Lower leg skin (tissue), 4 donors: Measurements from ENCODE around the gene SYT2. TPM values are rescaled to one million over a fixed set of nuclear protein-coding genes. Genes with fewer than 3 reads are reported as not detected.

Source experiments
- DNase-seq, 2 donors: peaks; one replicate each; pipeline ENCODE4 v3.0.0-alpha.2; 2019; ENCODE audit warnings: low spot score in 2 of 2
- H3K4me3 ChIP-seq: fragments of 200-600 bp; sonication (generic); 2 replicates; pipeline ENCODE4 v1.5.1; 2017; ENCODE audit warnings: mild to moderate bottlenecking, low read depth; ENCODE audit not compliant: poor library complexity, severe bottlenecking
- CTCF ChIP-seq, 3 donors: fragments of 450-650 bp; IDR thresholded peaks; one replicate each; pipeline ENCODE4 v1.5.1; 2016; ENCODE audit warnings: antibody characterized with exemption in 3 of 3, mild to moderate bottlenecking in 3 of 3, moderate library complexity in 2 of 3
- POLR2A ChIP-seq, 2 donors: fragments of 450-650 bp; IDR thresholded peaks; one replicate each; pipeline ENCODE4 v1.6.1; 2016 to 2017; ENCODE audit warnings: antibody characterized with exemption in 2 of 2, mild to moderate bottlenecking in 1 of 2, moderate library complexity in 1 of 2
- WGBS, 2 donors: methylation state at CpG; one replicate each; pipeline ENCODE4 v1.1.5; 2018; 5-methylcytosine and 5-hydroxymethylcytosine counted together
- intact Hi-C: fragments of 100-400 bp; cut with DNase I; formaldehyde crosslinking; loops from one replicate; pipeline ENCODE4 v1.15.0; 2023; ENCODE audit warnings: low total_unique reads
- total RNA-seq, 4 donors: library from RNA; depleted of rRNA; stranded (reverse); fragments of >200 nt; gene quantifications; one replicate each; pipeline ENCODE4 v1.1.0, GENCODE V29; 2016

Gene SYT2
- total RNA-seq, 4 donors from 2014 or later = not detected

DNA sequence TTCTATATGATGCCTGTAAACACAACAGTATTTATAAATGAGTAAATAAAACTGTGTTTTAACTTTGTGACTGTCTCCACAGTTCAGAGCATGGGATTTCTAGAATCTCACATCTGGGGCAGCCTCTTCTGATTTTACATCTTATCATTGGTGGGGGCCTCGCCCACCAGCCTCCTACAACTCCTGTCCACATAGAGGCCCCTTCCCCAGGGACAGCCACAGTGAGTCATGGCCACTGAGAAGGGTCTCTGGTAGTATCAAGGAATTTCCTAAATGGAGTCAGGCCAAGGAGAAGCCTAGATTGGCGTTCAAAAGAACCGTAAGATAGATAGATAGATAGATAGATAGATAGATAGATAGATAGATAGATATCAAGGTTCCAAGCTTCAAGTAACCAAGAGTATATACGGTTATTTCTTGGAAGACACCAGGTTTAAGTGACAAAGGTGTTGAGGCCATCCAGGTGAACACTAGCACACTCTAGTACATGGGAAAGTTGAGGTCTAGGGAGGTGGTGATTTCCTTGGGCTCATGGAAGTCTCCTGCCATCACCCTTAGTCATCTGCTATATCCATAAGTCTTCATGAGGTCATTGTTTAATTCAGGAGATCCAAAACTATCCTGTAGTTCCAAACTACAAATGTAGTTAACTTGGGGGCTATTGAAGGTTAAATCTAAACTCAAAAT is 121.6 kb downstream of the SYT2 start:
- H3K4me3 ChIP-seq = no peak overlapping the region
- intact Hi-C loops = no loop called here
- DNase-seq = no peak
- TF ChIP-seq CTCF (IDR thresholded peaks at IDR 0.05) (no peak), POLR2A (IDR thresholded peaks at IDR 0.05) (no peak)
- 90 to 97% methylated on average over 4 of the region's 4 CpGs for WGBS, 2 donors

GRCh38 chr1:202587859-202588485 is 122.3 kb downstream of the SYT2 start:
- TF ChIP-seq POLR2A (IDR thresholded peaks at IDR 0.05) (no peak), CTCF (IDR thresholded peaks at IDR 0.05) (no peak)
- DNase-seq = no peak
- H3K4me3 ChIP-seq = no peak overlapping the region
- 54 to 61% methylated on average over 1 of the region's 1 CpG for WGBS, 2 donors
- intact Hi-C loops = no loop called here

DNA sequence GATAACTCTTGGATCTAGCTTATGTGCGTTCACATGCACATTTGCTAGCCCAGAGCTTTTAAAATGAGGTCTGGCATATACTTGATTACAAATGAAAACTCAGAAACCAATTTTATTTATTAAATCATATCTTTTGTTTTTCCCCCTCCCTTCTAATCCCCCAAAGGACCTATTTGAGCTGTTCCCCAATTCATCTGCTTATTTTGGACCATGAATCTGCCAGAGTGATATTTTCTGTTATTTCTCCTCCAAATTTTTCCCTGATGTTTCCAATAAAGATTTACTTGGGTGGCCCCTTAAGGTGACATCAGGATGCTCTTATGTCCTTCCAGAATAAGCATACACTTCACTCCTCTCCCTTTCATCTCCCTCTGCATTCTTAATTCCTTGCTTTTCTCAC is 123.4 kb downstream of the SYT2 start:
- H3K4me3 ChIP-seq = no peak overlapping the region
- intact Hi-C loops = no loop called here
- 74 to 78% methylated on average over 1 of the region's 1 CpG for WGBS, 2 donors

DNA sequence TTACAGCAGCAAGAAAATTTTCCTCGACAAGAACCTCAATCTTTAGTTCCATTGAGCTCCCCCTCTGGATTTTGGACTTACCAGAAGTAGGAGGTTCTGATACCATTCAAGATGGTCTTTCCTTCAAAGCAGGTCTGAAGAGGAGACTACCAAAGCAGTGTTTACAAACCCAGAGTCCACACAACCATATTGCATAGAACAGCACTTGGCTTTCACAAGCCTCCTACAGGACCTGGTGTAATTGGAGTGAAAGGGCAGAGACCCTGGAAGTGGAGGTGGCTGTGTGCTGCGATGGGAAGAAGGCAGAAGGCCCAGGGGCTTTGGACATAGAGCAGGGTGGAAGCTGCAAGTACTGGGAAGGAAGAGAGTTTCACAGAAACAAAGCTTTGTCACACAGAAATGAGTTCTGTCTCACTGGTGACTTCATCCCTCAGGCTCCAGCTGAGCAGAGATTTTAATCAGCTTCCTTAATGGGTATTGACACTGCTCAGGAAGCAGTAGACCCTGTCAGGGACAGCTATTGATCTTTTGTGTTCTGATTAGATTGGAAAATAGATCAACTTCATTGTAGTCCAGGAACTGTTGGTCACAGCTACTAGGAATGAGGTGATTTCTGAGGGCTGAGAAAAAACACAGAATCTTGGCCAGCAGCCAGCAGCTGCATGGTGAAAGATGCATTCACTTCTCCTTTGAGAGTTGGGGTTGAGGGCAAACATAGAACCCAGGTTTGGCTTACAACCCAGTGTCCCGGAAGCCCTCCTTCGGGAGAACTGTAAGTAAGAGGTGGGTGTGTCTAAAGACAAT is 124.0 kb downstream of the SYT2 start:
- DNase-seq = no peak
- H3K4me3 ChIP-seq = no peak overlapping the region
- WGBS, 2 donors = 47 to 54% methylated on average over 4 of the region's 4 CpGs
- TF ChIP-seq CTCF (IDR thresholded peaks at IDR 0.05) = no peak
- TF ChIP-seq POLR2A (IDR thresholded peaks at IDR 0.05) = no peak
- intact Hi-C loops = no loop called here

More for the DNA sequence above, 123.4 kb downstream of the SYT2 start:
- DNase-seq = no peak
- no peak for TF ChIP-seq CTCF (IDR thresholded peaks at IDR 0.05)
- TF ChIP-seq POLR2A (IDR thresholded peaks at IDR 0.05) = no peak

GRCh38 chr1:202585590-202585933 is 124.7 kb downstream of the SYT2 start:
- no peak for TF ChIP-seq CTCF (IDR thresholded peaks at IDR 0.05)
- TF ChIP-seq POLR2A (IDR thresholded peaks at IDR 0.05) = no peak

More at GRCh38 chr1:202585590-202585933, 124.7 kb downstream of the SYT2 start:
- intact Hi-C loops = no loop called here
- DNase-seq = no peak
- H3K4me3 ChIP-seq = no peak overlapping the region
